HG03139 (cell line): ENCODE results near the gene NEDD4L.
"Not testable (repeated sequence)": the region's sequence is repeated elsewhere in the genome, so short reads cannot be mapped to it uniquely, and the experiment has no call there.

Experiments used
- ATAC-seq: cut with Tn5 transposase; IDR thresholded peaks from one replicate; pipeline ENCODE4 v1.9.1; 2021; ENCODE audit not compliant: unreplicated experiment

Gene NEDD4L

GRCh38 chr18:58256316-58257080, 212.5 kb downstream of the NEDD4L start:
- no peak for ATAC-seq

- no peak for ATAC-seq
Measured at GRCh38 chr18:58257461-58257860, 213.4 kb downstream of the NEDD4L start.

- no peak for ATAC-seq
Measured at GRCh38 chr18:58258692-58259342, 214.8 kb downstream of the NEDD4L start.

- no peak for ATAC-seq
Measured at GRCh38 chr18:58263055-58263957, 219.3 kb downstream of the NEDD4L start.

- ATAC-seq = no peak
Measured at GRCh38 chr18:58264075-58264474, 220.0 kb downstream of the NEDD4L start.

- no peak for ATAC-seq
Measured at GRCh38 chr18:58264840-58265239, 220.8 kb downstream of the NEDD4L start.

GRCh38 chr18:58265489-58265888, 221.5 kb downstream of the NEDD4L start:
- ATAC-seq = not testable (repeated sequence)

GRCh38 chr18:58266291-58266690, 222.3 kb downstream of the NEDD4L start:
- ATAC-seq = no peak

- no peak for ATAC-seq
Measured at GRCh38 chr18:58267493-58267892, 223.5 kb downstream of the NEDD4L start.

GRCh38 chr18:58268849-58269248, 224.8 kb downstream of the NEDD4L start:
- no peak for ATAC-seq

- no peak for ATAC-seq
Measured at GRCh38 chr18:58269931-58270330, 225.9 kb downstream of the NEDD4L start.

GRCh38 chr18:58270396-58270795, 226.4 kb downstream of the NEDD4L start:
- no peak for ATAC-seq

- ATAC-seq = no peak
Measured at GRCh38 chr18:58271770-58272169, 227.7 kb downstream of the NEDD4L start.

- ATAC-seq = no peak
Measured at GRCh38 chr18:58272209-58272608, 228.2 kb downstream of the NEDD4L start.

GRCh38 chr18:58272779-58273435, 228.9 kb downstream of the NEDD4L start:
- no peak for ATAC-seq

GRCh38 chr18:58275176-58275575, 231.2 kb downstream of the NEDD4L start:
- ATAC-seq = no peak

GRCh38 chr18:58276789-58277739, 233.0 kb downstream of the NEDD4L start:
- no peak for ATAC-seq

GRCh38 chr18:58279504-58280175, 235.6 kb downstream of the NEDD4L start:
- ATAC-seq = no peak

GRCh38 chr18:58280191-58280590, 236.2 kb downstream of the NEDD4L start:
- no peak for ATAC-seq
